Esophagus muscularis mucosa (tissue), 3 donors: ENCODE measurements around the gene ZSWIM4.

Source experiments
- CTCF ChIP-seq, 3 experiments: fragments of 200-600 bp in 2 of 3; fragments of 450-650 bp in 1 of 3; sonication (generic) in 2 of 3; IDR thresholded peaks; one replicate each; pipeline ENCODE4 v1.5.1; 2017 to 2019; ENCODE audit warnings: antibody characterized with exemption in 3 of 3, mild to moderate bottlenecking in 2 of 3, moderate library complexity in 1 of 3
- POLR2AphosphoS5 ChIP-seq, 2 donors: sonication (generic); formaldehyde crosslinking; IDR thresholded peaks; one replicate each; pipeline ENCODE4 v1.6.1; 2017; ENCODE audit warnings: antibody characterized with exemption in 2 of 2

- TF ChIP-seq CTCF (IDR thresholded peaks at IDR 0.05) (no peak), POLR2AphosphoS5 (IDR thresholded peaks at IDR 0.05) (peak; percentile 57 to 71)
Observed at GRCh38 chr19:13841086-13841961, 46.1 kb downstream of the ZSWIM4 start.
